Mucosa of descending colon (tissue), 3 donors: ENCODE data around the gene TGFBI. TPM values are rescaled to one million over a fixed set of nuclear protein-coding genes. Genes with fewer than 3 reads are reported as not detected.
A peak's percentile ranks its signal among the peaks of the same experiment; 100 is the strongest.

Experiments used
- ATAC-seq: fragments of 200-7000 bp; cut with Tn5 transposase; one replicate; pipeline ENCODE4 v1.9.1; 2020; ENCODE audit warnings: mild to moderate bottlenecking, moderate library complexity
- DNase-seq, 3 donors: peaks; one replicate each; pipeline ENCODE4 v3.0.0-alpha.2; 2020
- H3K36me3 ChIP-seq: fragments of 200-600 bp; one replicate; pipeline ENCODE4 v1.8.0; 2021; ENCODE audit warnings: low read depth, mild to moderate bottlenecking
- H3K4me1 ChIP-seq: fragments of 200-600 bp; one replicate; pipeline ENCODE4 v1.8.0; 2021; ENCODE audit warnings: low read depth, mild to moderate bottlenecking
- H3K4me3 ChIP-seq: fragments of 200-600 bp; one replicate; pipeline ENCODE4 v1.8.0; 2021; ENCODE audit warnings: mild to moderate bottlenecking
- H3K9me3 ChIP-seq: fragments of 200-600 bp; one replicate; pipeline ENCODE4 v1.8.0; 2021; ENCODE audit warnings: mild to moderate bottlenecking
- CTCF ChIP-seq: fragments of 200-600 bp; IDR thresholded peaks from one replicate; pipeline ENCODE4 v1.8.0; 2022; ENCODE audit warnings: antibody characterized with exemption, mild to moderate bottlenecking
- intact Hi-C, 2 donors: fragments of 100-400 bp; cut with DNase I in 1 of 2; cut with micrococcal nuclease in 1 of 2; formaldehyde crosslinking; loops; one replicate each; pipeline versions ENCODE4 v1.11.0 to v1.11.1; 2022; cut with DNase I, micrococcal nuclease
- total RNA-seq, 3 donors: library from RNA; stranded (reverse); fragmentation: NEBNext Ultra II Directional in 2 of 3; extraction: Animal tissue kit (Norgen Biotek cat#: 25700) in 2 of 3; gene quantifications; one replicate each; pipeline versions ENCODE4 v1.2.1 to v1.2.4, GENCODE V29; 2021 to 2023
- donor health status: DM: no; HTN: no; CAD: no; lungs with moderate emphysema.
- donor health status: DM: no; HTN: no; CAD: no.
- donor health status: DM: no; HTN: yes; CAD: no.

Gene TGFBI
- total RNA-seq, 3 donors from 2014 or later = 26.8 to 77.1 (median 47.0) TPM

- Histone ChIP-seq H3K4me3 (no peak overlapping the region), H3K36me3 (no peaks in the 10 kb centered on the region), H3K9me3 (no peaks in the 10 kb centered on the region), H3K4me1 (no peaks in the 10 kb centered on the region)
- intact Hi-C loops = no loop called here
- TF ChIP-seq CTCF = no peak
- no peak for DNase-seq
- no peak for ATAC-seq
Observed at GRCh38 chr5:136058972-136059354, 30.2 kb downstream of the TGFBI start.

DNA sequence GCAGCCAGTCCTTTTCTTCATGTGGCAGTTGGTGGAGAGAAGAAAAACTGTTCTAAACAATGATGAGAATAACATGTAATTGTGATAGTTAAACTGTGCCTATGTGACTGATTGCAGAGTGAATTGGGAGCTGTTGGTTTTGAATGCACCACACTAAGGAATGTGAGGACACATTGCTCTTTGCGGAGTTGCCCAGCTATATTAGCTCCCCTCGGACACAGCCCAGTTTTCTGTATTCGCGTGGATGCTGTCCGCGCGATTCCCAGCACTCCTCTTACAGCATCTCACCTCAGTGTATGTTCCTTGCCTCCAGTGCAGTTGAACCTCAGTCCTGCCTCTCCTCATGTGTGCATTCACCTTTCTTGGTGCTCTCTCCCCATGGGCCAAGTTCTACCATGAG, 32.2 kb downstream of the TGFBI start:
- intact Hi-C loops = loop anchor here (5.0 to 10.0 kb wide), 4 partner anchors 114 to 176 kb away; no protein-coding TSS in a partner anchor
- TF ChIP-seq CTCF = no peak
- no peak overlapping the region for H3K4me3 ChIP-seq
- no peaks in the 10 kb centered on the region for H3K9me3 ChIP-seq
- no peaks in the 10 kb centered on the region for H3K4me1 ChIP-seq
- no peak for ATAC-seq
- DNase-seq = no peak
- no peaks in the 10 kb centered on the region for H3K36me3 ChIP-seq

DNA sequence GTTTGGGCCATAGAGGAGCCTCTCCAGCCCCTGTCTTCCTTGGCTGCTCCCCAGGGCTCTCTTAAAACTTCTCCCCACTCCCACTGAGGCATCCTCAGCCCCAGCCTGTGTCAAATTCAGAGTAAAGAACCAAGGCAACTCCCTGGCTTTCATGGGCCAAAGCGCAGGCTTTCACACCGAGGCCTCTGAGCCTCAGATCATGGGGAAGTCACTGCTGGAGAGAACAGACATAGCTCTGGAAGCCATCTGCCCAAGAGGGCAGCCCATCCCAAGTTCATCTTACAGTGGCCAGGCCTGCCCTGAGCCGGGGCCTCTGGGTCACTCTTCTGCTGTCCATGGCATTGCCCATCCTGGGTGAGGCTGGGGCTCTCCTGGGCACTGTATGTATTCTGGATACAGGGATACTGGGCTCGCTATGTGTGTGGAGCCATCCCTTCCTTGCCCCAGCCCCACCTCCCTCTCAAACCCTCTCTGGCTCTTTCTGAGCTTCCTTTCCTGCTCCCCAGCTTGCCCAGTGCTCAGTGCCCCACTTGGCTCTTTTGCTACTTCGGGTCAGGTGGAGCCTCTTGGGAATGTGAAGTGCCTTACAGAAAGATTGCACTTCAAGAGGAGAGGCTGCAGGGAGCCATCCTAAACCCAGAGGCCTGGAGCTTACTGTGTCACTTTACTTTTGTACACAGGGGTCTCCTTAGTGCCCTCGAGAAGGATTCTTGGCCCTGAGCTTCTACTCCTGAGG, 33.0 kb downstream of the TGFBI start:
- no peaks in the 10 kb centered on the region for H3K36me3 ChIP-seq
- H3K9me3 ChIP-seq = no peaks in the 10 kb centered on the region
- no peak overlapping the region for H3K4me3 ChIP-seq
- TF ChIP-seq CTCF = no peak
- no peaks in the 10 kb centered on the region for H3K4me1 ChIP-seq
- intact Hi-C loops = loop anchor here (5.0 to 10.0 kb wide), 4 partner anchors 114 to 177 kb away; no protein-coding TSS in a partner anchor
- no peak for ATAC-seq
- no peak for DNase-seq

DNA sequence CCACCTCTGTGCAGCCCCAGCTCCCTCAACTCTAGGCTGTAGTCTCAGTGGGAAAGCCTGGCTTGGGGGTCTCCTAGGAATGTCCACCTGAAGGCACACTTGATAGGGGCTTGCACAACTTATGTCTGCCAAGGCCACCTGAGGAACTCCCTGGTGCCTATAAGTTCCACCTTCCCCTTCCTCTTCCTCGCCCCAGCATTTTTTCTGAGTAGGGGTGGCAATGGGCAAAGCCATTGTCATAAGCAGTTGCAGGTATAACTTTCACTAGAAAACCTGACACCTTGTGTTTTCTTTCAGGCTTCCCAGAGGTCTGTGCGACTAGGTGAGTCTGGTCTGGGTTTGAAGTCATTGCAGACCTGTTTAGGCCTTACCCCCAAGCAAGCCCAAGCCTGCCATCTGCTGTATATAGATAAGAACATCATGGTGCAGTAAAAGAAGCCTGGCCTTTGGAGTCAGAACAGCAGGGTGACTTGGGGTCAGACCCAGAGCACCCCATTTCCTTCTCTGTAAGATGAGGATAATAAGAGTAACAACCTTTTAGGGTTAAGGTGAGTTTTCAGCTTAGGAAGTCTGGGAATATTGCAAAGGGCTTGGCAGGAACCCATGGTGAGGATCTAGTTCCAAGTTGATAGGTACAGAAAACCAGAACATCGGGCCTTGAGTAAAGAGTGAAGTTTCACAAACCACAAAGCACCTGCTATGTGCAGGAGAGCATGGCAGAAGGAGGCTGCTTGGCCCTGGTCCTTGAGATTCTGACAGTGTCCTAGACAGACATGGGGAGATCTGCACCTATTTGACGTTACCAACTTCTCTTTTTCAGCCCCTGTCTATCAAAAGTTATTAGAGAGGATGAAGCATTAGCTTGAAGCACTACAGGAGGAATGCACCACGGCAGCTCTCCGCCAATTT, 33.8 kb downstream of the TGFBI start:
- H3K4me3 ChIP-seq = no peak overlapping the region
- no peaks in the 10 kb centered on the region for H3K9me3 ChIP-seq
- H3K36me3 ChIP-seq = no peaks in the 10 kb centered on the region
- H3K4me1 ChIP-seq = no peaks in the 10 kb centered on the region
- DNase-seq (peak in 1 of 3 donors; percentile 48), ATAC-seq (peak; percentile 61)
- TF ChIP-seq CTCF = no peak
- intact Hi-C loops = loop anchor here (5.0 to 10.0 kb wide), 4 partner anchors 115 to 178 kb away; no protein-coding TSS in a partner anchor

GRCh38 chr5:136063778-136064465, 35.1 kb downstream of the TGFBI start:
- intact Hi-C loops = loop anchor here (5.0 to 10.0 kb wide), 4 partner anchors 117 to 179 kb away; no protein-coding TSS in a partner anchor
- Histone ChIP-seq H3K36me3 (no peaks in the 10 kb centered on the region), H3K4me1 (no peaks in the 10 kb centered on the region), H3K4me3 (no peak overlapping the region), H3K9me3 (no peaks in the 10 kb centered on the region)
- no peak for DNase-seq
- TF ChIP-seq CTCF = no peak
- no peak for ATAC-seq
